Immature natural killer cell (primary cell): Measurements from ENCODE around the gene FGF18. TPM values are rescaled to one million over a fixed set of nuclear protein-coding genes. Genes with fewer than 3 reads are reported as not detected.
"Not testable (repeated sequence)": the region's sequence is repeated elsewhere in the genome, so short reads cannot be mapped to it uniquely, and the experiment has no call there.

Experiments used
- DNase-seq, 3 donors: peaks; one replicate each; pipeline ENCODE4 v3.0.0; 2022; ENCODE audit warnings: mixed read lengths in 1 of 3
- H3K27ac Mint-ChIP-seq, 6 donors: one replicate each; pipeline ENCODE4 v1.8.0; 2020; ENCODE audit warnings: mixed read lengths in 6 of 6, mild to moderate bottlenecking in 5 of 6, inconsistent platforms in 4 of 6, moderate library complexity in 3 of 6
- H3K27me3 Mint-ChIP-seq, 3 donors: one replicate each; pipeline ENCODE4 v1.8.0; 2020 to 2021; ENCODE audit warnings: low read depth in 3 of 3, mild to moderate bottlenecking in 3 of 3, mixed read lengths in 3 of 3, moderate library complexity in 3 of 3, inconsistent platforms in 1 of 3
- H3K36me3 Mint-ChIP-seq, 3 donors: one replicate each; pipeline ENCODE4 v1.8.0; 2020; ENCODE audit warnings: mixed read lengths in 3 of 3, inconsistent platforms in 2 of 3, mild to moderate bottlenecking in 2 of 3
- H3K4me1 Mint-ChIP-seq, 2 donors: one replicate each; pipeline ENCODE4 v1.8.0; 2020; ENCODE audit warnings: inconsistent platforms in 2 of 2, mild to moderate bottlenecking in 2 of 2, mixed read lengths in 2 of 2, moderate library complexity in 1 of 2
- H3K4me3 Mint-ChIP-seq, 5 donors: one replicate each; pipeline ENCODE4 v1.8.0; 2020; ENCODE audit warnings: mild to moderate bottlenecking in 5 of 5, mixed read lengths in 5 of 5, inconsistent platforms in 3 of 5, moderate library complexity in 3 of 5
- H3K9me3 Mint-ChIP-seq, 6 donors: one replicate each; pipeline ENCODE4 v1.8.0; 2020; ENCODE audit warnings: mild to moderate bottlenecking in 6 of 6, mixed read lengths in 6 of 6, inconsistent platforms in 4 of 6, moderate library complexity in 3 of 6
- polyA plus RNA-seq, 3 donors: library from polyadenylated mRNA; unstranded; fragments of 300-500 nt; fragmentation: Illumina TruSeq; gene quantifications; one replicate each; pipeline ENCODE4 v1.2.3, GENCODE V29; 2021

FGF18 gene
- polyA plus RNA-seq, 3 donors from 2014 or later, result not detected

- Mint-ChIP-seq H3K27ac (peak overlapping the region in 1 of 6 donors; percentile 42), H3K4me1 (peaks cover 0 to 61% of the 10 kb centered on the region in 2 donors), H3K4me3 (no peak overlapping the region), H3K9me3 (no peaks in the 10 kb centered on the region), H3K36me3 (peaks cover 30 to 65% (median 31%) of the 10 kb centered on the region in 3 donors), H3K27me3 (peaks cover 0 to 3% (median 0%) of the 10 kb centered on the region in 3 donors)
- DNase-seq, result no peak
These were observed 10.0 kb upstream of the FGF18 start for GRCh38 chr5:171409164-171410136.

- Mint-ChIP-seq H3K27ac (no peak overlapping the region), H3K27me3 (no peaks in the 10 kb centered on the region), H3K4me1 (peaks cover 0 to 56% of the 10 kb centered on the region in 2 donors), H3K4me3 (no peak overlapping the region), H3K36me3 (peaks cover 30 to 62% (median 30%) of the 10 kb centered on the region in 3 donors), H3K9me3 (no peaks in the 10 kb centered on the region)
- no peak for DNase-seq
These were observed 9.3 kb upstream of the FGF18 start for GRCh38 chr5:171410181-171410580.

DNA sequence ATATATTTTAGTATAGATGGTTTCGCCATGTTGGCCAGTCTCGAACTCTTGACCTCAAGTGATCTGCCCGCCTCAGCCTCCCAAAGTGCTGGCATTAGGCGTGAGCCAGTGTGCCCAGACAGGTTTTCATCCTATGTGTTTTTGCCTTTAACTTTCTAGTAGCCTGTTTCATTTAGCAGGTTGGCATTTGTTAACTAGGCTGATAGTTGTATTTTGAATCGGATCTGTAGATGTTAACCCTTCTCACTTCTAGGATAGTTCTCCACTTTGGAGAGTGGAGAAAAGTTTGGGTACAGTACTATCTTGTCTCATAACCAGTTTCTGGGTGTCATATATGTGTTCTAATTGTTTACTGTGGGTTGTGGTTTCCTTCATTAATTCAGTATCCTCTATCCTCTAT is 7.3 kb upstream of the FGF18 start:
- Mint-ChIP-seq H3K9me3 (no peaks in the 10 kb centered on the region), H3K4me1 (peaks cover 0 to 42% of the 10 kb centered on the region in 2 donors), H3K27ac (peak overlapping the region in 1 of 6 donors; percentile 54), H3K27me3 (no peaks in the 10 kb centered on the region), H3K4me3 (no peak overlapping the region), H3K36me3 (peaks cover 14 to 47% (median 20%) of the 10 kb centered on the region in 3 donors)
- no peak for DNase-seq

DNA sequence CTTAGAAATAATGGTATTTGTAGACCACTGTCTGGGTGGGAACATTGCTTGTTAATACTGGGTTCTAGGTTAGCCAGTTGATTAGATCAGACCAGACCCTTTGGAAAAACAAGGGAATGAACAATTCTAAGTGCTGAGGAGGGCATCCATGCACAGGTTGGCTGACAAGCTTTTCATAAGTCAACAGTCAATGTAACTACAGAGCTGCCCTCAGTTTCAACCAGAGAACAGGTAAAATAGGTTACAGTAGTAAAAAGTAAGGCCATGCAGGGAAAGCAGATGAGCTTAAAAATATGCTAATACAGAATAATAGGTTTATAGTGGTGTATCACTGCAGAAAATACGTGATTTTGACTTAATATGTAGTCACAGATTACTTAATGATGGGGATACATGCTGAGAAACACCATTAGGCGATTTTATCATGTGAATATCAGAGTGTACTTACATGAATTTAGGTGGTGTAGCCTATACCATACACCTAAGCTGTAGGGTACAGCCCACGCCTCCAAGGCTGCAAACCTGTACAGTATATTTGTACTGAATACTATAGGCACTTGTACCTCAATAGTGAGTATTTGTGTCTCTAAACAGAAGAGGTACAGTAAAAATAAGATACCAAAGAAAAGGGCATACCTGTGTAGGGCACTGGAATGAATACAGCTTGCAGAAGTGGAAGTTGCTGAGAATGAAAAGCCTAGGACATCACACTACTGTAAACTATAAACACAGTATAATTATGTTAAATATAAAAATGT is 6.1 kb upstream of the FGF18 start:
- Mint-ChIP-seq H3K36me3 (peaks cover 11 to 37% (median 11%) of the 10 kb centered on the region in 3 donors), H3K27ac (peak overlapping the region in 2 of 6 donors; percentile 17 to 65), H3K9me3 (no peaks in the 10 kb centered on the region), H3K4me1 (peaks cover under 1 to 34% of the 10 kb centered on the region in 2 donors), H3K4me3 (no peak overlapping the region), H3K27me3 (no peaks in the 10 kb centered on the region)
- no peak for DNase-seq

DNA sequence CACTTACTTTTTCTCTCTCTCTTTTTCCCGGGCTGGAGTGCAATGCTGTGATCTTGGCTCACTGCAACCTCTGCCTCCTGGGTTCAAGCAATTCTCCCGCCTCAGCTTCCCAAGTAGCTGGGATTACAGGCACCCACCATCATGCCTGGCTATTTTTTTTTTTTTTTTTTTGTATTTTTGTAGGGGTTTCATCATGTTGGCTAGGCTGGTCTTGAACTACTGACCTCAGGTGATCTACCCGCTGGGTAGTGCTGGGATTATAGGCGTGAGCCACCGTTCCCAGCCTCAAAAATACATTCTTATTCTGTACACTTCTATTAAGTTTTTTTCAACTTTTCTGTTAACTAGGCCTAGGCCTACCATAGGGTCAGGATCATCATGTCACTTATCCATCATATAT is 5.5 kb upstream of the FGF18 start:
- not testable (repeated sequence) for H3K27me3 Mint-ChIP-seq, H3K4me3 Mint-ChIP-seq, DNase-seq, H3K27ac Mint-ChIP-seq, H3K9me3 Mint-ChIP-seq
- peaks cover 11 to 32% (median 11%) of the 10 kb centered on the region in 3 donors for H3K36me3 Mint-ChIP-seq
- peaks cover 6 to 35% of the 10 kb centered on the region in 2 donors for H3K4me1 Mint-ChIP-seq

DNA sequence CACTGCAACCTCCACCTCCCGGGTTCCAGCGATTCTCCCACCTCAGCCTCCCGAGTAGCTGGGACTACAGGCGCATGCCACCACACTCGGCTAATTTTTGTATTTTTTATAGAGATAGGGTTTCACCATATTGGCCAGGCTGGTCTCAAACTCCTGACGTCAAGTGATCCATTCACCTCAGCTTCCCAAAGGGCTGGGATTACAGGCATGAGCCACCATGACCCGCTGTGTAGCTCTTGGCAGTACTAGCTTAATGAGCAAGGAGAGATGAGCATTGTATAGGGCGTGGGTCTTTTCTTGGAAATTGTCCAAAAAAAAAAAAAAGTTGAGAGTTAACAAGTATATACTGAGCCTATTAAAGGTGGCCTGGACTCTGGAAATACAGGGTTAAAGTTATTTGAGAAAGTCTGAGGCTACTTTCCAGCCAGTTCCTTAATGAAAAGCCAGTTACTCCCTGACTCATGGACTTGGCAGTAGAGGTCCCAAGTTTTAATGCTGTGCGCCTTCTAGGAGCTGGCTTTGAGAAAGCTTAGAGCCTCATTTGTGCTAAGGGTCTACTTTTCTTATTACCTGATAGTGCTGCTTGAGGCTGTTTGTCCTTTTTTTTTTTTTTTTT is 4.2 kb upstream of the FGF18 start:
- H3K4me3 Mint-ChIP-seq, result no peak overlapping the region
- no peak overlapping the region for H3K27ac Mint-ChIP-seq
- H3K36me3 Mint-ChIP-seq, result peaks cover 9 to 27% (median 11%) of the 10 kb centered on the region in 3 donors

GRCh38 chr5:171416160-171417049 is 3.0 kb upstream of the FGF18 start:
- H3K4me3 Mint-ChIP-seq, result no peak overlapping the region

More for the DNA sequence above, 4.2 kb upstream of the FGF18 start:
- no peak for DNase-seq
- Mint-ChIP-seq H3K9me3 (no peaks in the 10 kb centered on the region), H3K27me3 (peaks cover 0 to 6% (median 2%) of the 10 kb centered on the region in 3 donors), H3K4me1 (peaks cover 9 to 32% of the 10 kb centered on the region in 2 donors)

GRCh38 chr5:171418316-171418981 is 998 bp upstream of the FGF18 start:
- Mint-ChIP-seq H3K36me3 (no peaks in the 10 kb centered on the region), H3K9me3 (no peaks in the 10 kb centered on the region)

More at GRCh38 chr5:171416160-171417049, 3.0 kb upstream of the FGF18 start:
- no peak overlapping the region for H3K27ac Mint-ChIP-seq
- H3K9me3 Mint-ChIP-seq, result no peaks in the 10 kb centered on the region
- no peak for DNase-seq
- peaks cover 14 to 29% of the 10 kb centered on the region in 2 donors for H3K4me1 Mint-ChIP-seq
- H3K27me3 Mint-ChIP-seq, result peaks cover 0 to 13% (median 5%) of the 10 kb centered on the region in 3 donors
- peaks cover 6 to 18% (median 11%) of the 10 kb centered on the region in 3 donors for H3K36me3 Mint-ChIP-seq

GRCh38 chr5:171419688-171420430 is 412 bp downstream of the FGF18 start:
- no peaks in the 10 kb centered on the region for H3K36me3 Mint-ChIP-seq
- no peaks in the 10 kb centered on the region for H3K9me3 Mint-ChIP-seq
- peaks cover 1 to 13% (median 5%) of the 10 kb centered on the region in 3 donors for H3K27me3 Mint-ChIP-seq
- peak in 2 of 3 donors; percentile 7 to 15 for DNase-seq
- H3K4me3 Mint-ChIP-seq, result peak overlapping the region; percentile 73 to 87 (median 83)
- H3K4me1 Mint-ChIP-seq, result peaks cover 12 to 14% of the 10 kb centered on the region in 2 donors
- H3K27ac Mint-ChIP-seq, result no peak overlapping the region

More at GRCh38 chr5:171418316-171418981, 998 bp upstream of the FGF18 start:
- peaks cover 0 to 13% (median 5%) of the 10 kb centered on the region in 3 donors for H3K27me3 Mint-ChIP-seq
- no peak overlapping the region for H3K27ac Mint-ChIP-seq
- peak; percentile 20 to 32 (median 29) for DNase-seq
- peak overlapping the region; percentile 62 to 77 (median 68) for H3K4me3 Mint-ChIP-seq
- H3K4me1 Mint-ChIP-seq, result peaks cover 12 to 14% of the 10 kb centered on the region in 2 donors

GRCh38 chr5:171420431-171421241 is 1.2 kb downstream of the FGF18 start:
- Mint-ChIP-seq H3K9me3 (no peaks in the 10 kb centered on the region), H3K4me3 (peak overlapping the region; percentile 73 to 87 (median 83)), H3K27ac (no peak overlapping the region), H3K36me3 (no peaks in the 10 kb centered on the region), H3K27me3 (peaks cover 1 to 13% (median 5%) of the 10 kb centered on the region in 3 donors), H3K4me1 (peaks cover 12 to 14% of the 10 kb centered on the region in 2 donors)
- no peak for DNase-seq
